Chondrocyte (in vitro differentiated cells): Measurements from ENCODE around the gene ARHGEF4. TPM values are rescaled to one million over a fixed set of nuclear protein-coding genes. Genes with fewer than 3 reads are reported as not detected.

Experiments used
- DNase-seq: peaks from one replicate; pipeline ENCODE4 v3.0.0; 2021; ENCODE audit warnings: mixed read lengths, low spot score
- H3K27ac Mint-ChIP-seq: one replicate; pipeline ENCODE4 v1.8.0; 2021; ENCODE audit warnings: mild to moderate bottlenecking, moderate library complexity, mixed read lengths; ENCODE audit not compliant: unreplicated experiment
- H3K27me3 Mint-ChIP-seq: 2 replicates; pipeline ENCODE4 v1.8.0; 2021; ENCODE audit warnings: low read depth, mixed read lengths
- H3K36me3 Mint-ChIP-seq: 2 replicates; pipeline ENCODE4 v1.8.0; 2021; ENCODE audit warnings: low read depth, mixed read lengths
- H3K4me1 Mint-ChIP-seq: 2 replicates; pipeline ENCODE4 v1.8.0; 2021; ENCODE audit warnings: low read depth, mild to moderate bottlenecking, mixed read lengths
- H3K4me3 Mint-ChIP-seq: one replicate; pipeline ENCODE4 v1.8.0; 2021; ENCODE audit warnings: mild to moderate bottlenecking, moderate library complexity, mixed read lengths; ENCODE audit not compliant: unreplicated experiment
- H3K9me3 Mint-ChIP-seq: 2 replicates; pipeline ENCODE4 v1.8.0; 2021; ENCODE audit warnings: low read depth, mixed read lengths
- CTCF ChIP-seq: fragments of 200-600 bp; sonication (generic); IDR thresholded peaks from 2 replicates; pipeline ENCODE4 v1.5.0; 2021; ENCODE audit warnings: antibody characterized with exemption, mild to moderate bottlenecking, moderate library complexity
- total RNA-seq: library from RNA; stranded (reverse); gene quantifications from 3 replicates; pipeline ENCODE4 v1.2.1, GENCODE V29; 2021

The ARHGEF4 gene
- total RNA-seq, 1 donor from 2014 or later, result 12.3 TPM

- DNase-seq, result no peak
- H3K4me1 Mint-ChIP-seq, result peaks cover 40% of the 10 kb centered on the region
- TF ChIP-seq CTCF, result no peak
- H3K27me3 Mint-ChIP-seq, result no peaks in the 10 kb centered on the region
- no peaks in the 10 kb centered on the region for H3K9me3 Mint-ChIP-seq
- no peak overlapping the region for H3K4me3 Mint-ChIP-seq
- H3K36me3 Mint-ChIP-seq, result peaks cover 25% of the 10 kb centered on the region
- peak overlapping the region; percentile 46 for H3K27ac Mint-ChIP-seq
Measured at GRCh38 chr2:131056932-131057287, 220.2 kb downstream of the ARHGEF4 start.

GRCh38 chr2:131058214-131058843, 221.6 kb downstream of the ARHGEF4 start:
- DNase-seq, result no peak
- Mint-ChIP-seq H3K27me3 (no peaks in the 10 kb centered on the region), H3K4me1 (peaks cover 44% of the 10 kb centered on the region), H3K27ac (peak overlapping the region; percentile 22), H3K9me3 (no peaks in the 10 kb centered on the region), H3K4me3 (no peak overlapping the region), H3K36me3 (peaks cover 14% of the 10 kb centered on the region)
- no peak for TF ChIP-seq CTCF

GRCh38 chr2:131058920-131059319, 222.2 kb downstream of the ARHGEF4 start:
- no peak for DNase-seq
- H3K36me3 Mint-ChIP-seq, result peaks cover 16% of the 10 kb centered on the region
- peaks cover 47% of the 10 kb centered on the region for H3K4me1 Mint-ChIP-seq
- H3K4me3 Mint-ChIP-seq, result no peak overlapping the region
- no peak for TF ChIP-seq CTCF
- H3K9me3 Mint-ChIP-seq, result no peaks in the 10 kb centered on the region
- no peak overlapping the region for H3K27ac Mint-ChIP-seq
- H3K27me3 Mint-ChIP-seq, result no peaks in the 10 kb centered on the region

GRCh38 chr2:131063501-131064283, 227.0 kb downstream of the ARHGEF4 start:
- no peak for DNase-seq
- H3K27ac Mint-ChIP-seq, result peak overlapping the region; percentile 70

More at GRCh38 chr2:131063501-131064283, 227.0 kb downstream of the ARHGEF4 start:
- Mint-ChIP-seq H3K4me1 (peaks cover 32% of the 10 kb centered on the region), H3K9me3 (no peaks in the 10 kb centered on the region), H3K4me3 (no peak overlapping the region), H3K27me3 (no peaks in the 10 kb centered on the region), H3K36me3 (peaks cover 9% of the 10 kb centered on the region)
- TF ChIP-seq CTCF, result no peak
